Globus pallidus (tissue), 1 donor: ENCODE results near the gene SCOC.
A peak's percentile ranks its signal among the peaks of the same experiment; 100 is the strongest.

ENCODE experiments used
- DNase-seq: peaks from one replicate; pipeline ENCODE4 v3.0.0-alpha.2; 2015; ENCODE audit warnings: low spot score

Gene SCOC

GRCh38 chr4:140373328-140374129 lies at the start of gene SCOC:
TSS of gene SCOC (plus strand) at chr4:140373646. CDS start at chr4:140379171, 5,525 bp downstream.
- DNase-seq, result peak; percentile 99

DNA sequence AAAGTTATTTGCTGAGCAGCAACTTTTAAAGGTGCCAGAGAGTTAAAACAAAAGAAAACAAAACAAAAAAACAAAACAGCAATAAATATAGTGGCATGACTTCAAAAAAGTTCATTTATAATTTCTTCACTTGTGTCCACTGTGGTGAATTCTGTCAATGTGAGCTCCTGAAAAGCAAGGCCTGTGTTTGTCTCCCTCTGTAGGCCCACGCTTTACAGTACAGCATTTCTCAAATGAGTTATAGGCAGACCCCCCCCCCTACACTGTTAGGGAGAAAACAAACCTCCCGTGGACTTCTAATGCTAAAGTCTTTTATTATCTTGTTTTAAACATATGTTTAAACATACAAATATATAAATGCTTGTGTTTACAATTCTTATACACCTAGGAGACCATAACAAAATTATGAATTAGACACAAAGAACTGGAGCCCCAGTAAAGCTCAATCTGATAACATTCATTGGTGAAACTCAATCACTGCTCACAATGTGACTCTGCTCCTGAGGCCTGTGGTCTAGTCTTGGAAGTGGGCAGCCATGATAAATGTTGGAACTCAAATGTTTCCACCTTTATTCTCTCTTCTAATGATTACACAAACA lies 47.0 kb upstream of the SCOC start:
- peak; percentile 78 for DNase-seq

DNA sequence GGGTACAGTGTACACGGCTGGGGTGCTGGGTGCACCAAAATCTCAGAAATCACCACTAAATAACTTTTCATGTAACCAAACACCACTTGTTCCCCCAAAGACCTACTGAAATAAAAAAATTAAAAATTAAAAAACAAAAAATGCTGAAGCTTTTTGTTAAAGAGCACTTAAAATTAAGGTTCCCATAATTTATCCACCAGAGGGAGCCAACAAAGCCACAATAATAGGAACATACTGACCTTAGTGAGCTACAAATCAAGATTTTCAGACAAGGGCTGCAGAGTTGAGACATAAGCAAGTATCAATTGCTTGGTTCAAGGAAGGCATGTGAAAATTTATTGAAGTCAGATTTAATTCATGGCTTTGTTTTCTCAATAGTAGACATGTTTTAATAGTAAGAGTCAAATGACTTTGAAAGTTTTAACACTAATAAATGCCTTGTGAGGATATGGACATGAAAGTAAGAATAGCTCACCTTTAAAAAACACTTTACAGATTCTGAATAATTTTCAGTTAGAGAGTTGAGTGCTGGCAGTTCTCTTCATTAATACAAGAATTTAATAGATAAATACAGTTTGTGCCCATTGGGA lies 43.0 kb upstream of the SCOC start:
- DNase-seq, result peak; percentile 55

- no peak for DNase-seq
Observed at GRCh38 chr4:140331245-140331644, 42.2 kb upstream of the SCOC start.

GRCh38 chr4:140331876-140332275 lies 41.6 kb upstream of the SCOC start:
- no peak for DNase-seq

DNA sequence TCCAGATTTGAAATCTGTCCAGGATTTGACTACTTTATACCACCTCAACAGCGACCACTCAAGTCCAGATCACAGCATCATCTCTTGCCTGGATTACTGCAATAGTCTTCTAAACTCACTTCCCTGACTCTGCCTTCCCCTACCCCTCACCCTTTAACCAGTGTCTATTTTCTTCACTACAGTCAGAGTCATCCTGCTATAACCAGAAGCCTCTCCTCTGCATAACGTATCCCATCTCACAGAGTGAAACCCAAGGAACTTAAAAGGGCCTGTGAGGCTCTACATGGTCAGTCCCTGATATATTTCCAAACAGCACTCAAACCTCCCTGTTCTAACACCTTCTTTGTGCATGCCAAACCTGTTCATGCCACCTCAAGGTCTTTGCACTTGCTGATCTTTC lies 40.7 kb upstream of the SCOC start:
- DNase-seq, result no peak

GRCh38 chr4:140333523-140333922 lies 39.9 kb upstream of the SCOC start:
- DNase-seq, result no peak

GRCh38 chr4:140335076-140335475 lies 38.4 kb upstream of the SCOC start:
- no peak for DNase-seq

DNA sequence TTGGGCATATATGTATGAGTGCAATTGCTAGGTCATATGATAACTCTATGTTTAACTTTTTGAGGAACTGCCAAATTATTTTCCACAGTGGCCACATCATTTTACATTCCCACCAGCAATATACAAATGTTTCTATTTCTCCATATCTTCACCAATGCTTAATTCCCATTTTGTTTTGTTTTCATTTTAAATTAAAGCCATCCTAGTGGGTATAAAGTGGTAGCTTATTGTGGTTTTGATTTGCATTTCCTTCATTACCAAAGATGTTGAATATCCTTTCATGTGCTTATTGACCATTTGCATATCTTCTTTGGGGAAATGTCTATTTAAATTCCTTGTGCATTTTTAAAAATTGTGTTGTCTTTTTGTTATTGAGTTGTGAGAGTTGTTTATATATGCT lies 36.7 kb upstream of the SCOC start:
- DNase-seq, result no peak

GRCh38 chr4:140342620-140343019 lies 30.8 kb upstream of the SCOC start:
- no peak for DNase-seq

DNA sequence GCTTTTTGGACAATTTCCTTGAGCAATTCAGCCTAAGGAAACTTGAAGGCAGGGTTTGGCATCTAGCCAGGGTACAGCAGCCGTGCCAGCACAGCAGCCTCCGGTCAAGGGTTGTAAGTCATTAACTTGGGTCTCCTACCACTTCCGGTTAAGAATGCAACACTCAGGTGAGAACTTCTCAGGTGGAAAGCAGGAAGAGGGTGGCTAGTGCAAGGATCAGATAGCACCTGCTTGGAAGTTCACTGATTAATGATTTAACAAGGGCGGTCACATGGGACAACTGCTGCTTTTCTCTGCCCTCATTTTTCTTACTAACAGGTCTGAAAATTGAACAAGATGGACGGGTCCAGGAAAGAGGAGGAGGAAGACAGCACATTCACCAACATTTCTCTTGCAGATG lies 30.1 kb upstream of the SCOC start:
- DNase-seq, result no peak

DNA sequence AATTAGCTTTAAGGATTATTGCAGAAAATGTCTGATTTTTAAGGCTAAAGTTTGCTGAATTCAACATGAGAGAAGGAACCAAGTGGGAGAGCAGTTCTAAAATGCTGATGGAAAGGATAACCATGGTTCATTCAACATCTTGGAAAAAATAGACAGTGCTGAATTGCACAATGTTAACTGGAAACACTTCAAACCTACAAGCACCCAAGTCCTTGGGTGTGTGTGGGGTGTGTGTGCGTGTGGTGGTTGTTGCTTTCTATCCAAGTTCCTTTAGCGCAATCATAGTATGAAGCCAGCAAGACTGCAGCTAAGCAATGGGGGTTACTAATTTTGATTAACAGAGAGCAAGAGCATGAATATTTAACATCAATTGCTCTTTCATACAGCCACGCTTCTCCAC lies 29.3 kb upstream of the SCOC start:
- no peak for DNase-seq

DNA sequence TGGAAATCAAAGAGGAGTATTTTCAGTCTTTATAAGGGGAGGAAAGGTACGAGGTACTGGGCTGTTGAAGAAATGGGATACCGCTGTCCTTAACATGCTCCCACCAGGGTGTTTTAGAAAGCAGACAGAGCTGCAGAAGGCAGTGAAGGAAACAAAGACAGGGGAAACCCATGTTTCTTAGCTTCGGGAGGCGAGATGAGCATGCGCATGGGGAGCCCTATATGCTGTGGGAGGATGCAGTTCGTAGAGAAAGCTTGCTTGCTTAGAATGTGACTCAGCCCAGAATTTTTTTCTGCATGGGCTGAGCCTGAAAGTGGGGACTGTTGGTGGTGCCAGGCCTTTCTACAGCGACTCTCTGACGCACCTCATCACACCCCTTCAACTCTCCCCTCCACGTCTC lies 28.8 kb upstream of the SCOC start:
- DNase-seq, result no peak

- DNase-seq, result peak; percentile 69
Observed at GRCh38 chr4:140346136-140346535, 27.3 kb upstream of the SCOC start.

- DNase-seq, result no peak
Observed at GRCh38 chr4:140349816-140350215, 23.6 kb upstream of the SCOC start.

- DNase-seq, result peak; percentile 73
Observed at GRCh38 chr4:140351093-140352075, 22.1 kb upstream of the SCOC start.

DNA sequence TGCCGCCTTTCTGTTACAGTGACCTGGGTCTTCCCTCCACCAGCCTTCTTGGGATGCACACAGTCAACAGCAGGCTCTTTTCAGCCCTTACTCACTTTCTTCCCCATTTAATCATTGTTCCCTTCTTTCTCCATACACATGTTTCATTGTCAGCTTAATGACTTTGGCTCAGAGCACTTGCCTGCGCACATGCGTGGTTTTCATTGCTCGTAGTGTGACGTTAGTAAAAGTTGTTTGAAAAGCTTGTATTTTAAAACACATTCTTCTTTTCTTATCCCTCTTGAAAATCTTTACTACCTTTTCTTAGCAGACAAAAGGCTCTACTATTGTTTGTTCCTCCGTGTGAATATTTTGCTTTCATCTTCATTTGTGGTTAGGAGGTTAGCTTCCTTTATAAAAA lies 19.7 kb upstream of the SCOC start:
- DNase-seq, result no peak

GRCh38 chr4:140355288-140355687 lies 18.2 kb upstream of the SCOC start:
- DNase-seq, result no peak

DNA sequence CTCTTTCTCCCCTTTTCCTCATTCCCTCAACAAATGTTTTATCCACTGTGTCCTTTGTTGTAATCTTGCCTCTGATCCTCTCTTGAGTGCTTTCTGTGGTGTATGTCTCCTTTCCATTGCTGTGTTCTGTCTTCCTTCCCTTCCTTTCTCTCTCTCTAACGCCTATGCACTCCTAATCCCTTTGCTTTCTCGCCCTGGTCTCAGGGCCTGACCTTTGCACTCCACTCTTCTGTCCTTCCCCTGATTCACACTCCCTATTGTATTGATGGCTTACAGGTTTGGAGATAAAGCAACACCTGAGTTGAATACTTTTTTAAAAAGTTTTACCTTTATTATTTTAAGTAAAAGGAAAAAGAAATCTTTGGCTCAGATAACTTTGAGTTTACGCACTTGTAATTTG lies 15.6 kb upstream of the SCOC start:
- DNase-seq, result no peak

DNA sequence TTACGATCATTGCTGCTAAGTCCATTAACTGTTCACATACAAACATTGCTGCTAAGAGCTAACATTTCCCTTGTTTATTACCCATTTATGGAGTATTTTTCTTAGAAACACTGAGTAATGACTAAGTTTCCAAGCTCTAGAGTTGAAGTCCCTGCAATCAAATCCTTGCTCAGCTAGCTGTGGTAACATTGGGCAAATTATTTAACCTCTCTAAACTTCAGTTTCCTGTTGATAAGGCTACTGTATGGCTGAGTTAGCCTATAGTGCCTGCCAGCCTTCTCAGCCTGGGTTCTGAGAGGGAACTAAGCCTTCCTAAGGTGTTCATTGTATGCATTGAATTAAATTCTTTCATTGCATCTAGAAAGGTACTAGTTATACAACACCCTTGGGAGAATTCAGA lies 15.2 kb upstream of the SCOC start:
- DNase-seq, result no peak

GRCh38 chr4:140359562-140360427 lies 13.7 kb upstream of the SCOC start:
- peak; percentile 62 for DNase-seq
